H1 (cell line): ENCODE results near the gene SLC24A4.

Experiments
- ATF3 ChIP-seq: IDR thresholded peaks from 2 replicates; pipeline ENCODE4 v1.6.1; 2011; ENCODE audit warnings: low read depth, mild to moderate bottlenecking, low read length; ENCODE audit not compliant: insufficient read depth
- BRCA1 ChIP-seq: IDR thresholded peaks from 2 replicates; pipeline ENCODE4 v1.6.1; 2012; ENCODE audit warnings: low read depth, low read length, improper control_type of control experiment
- CTCF ChIP-seq, 3 experiments: IDR thresholded peaks; 1 replicate in 2 of 3; 2 replicates in 1 of 3; pipeline versions ENCODE4 v1.5.1 to v1.6.1; 2011; ENCODE audit warnings: low read length in 3 of 3, mild to moderate bottlenecking in 3 of 3, inconsistent platforms in 2 of 3, low read depth in 1 of 3, moderate library complexity in 1 of 3; ENCODE audit not compliant: insufficient read depth in 1 of 3; ENCODE audit errors: control extremely low read depth in 1 of 3
- EP300 ChIP-seq, 2 experiments: IDR thresholded peaks; 1 replicate in 1 of 2; 2 replicates in 1 of 2; pipeline ENCODE4 v1.6.1; 2011 to 2012; ENCODE audit warnings: low read depth in 2 of 2, low read length in 2 of 2, mild to moderate bottlenecking in 2 of 2, borderline replicate concordance in 1 of 2, inconsistent platforms in 1 of 2, moderate library complexity in 1 of 2
- EZH2 ChIP-seq: fragments of 200-600 bp; sonication (generic); IDR thresholded peaks from 2 replicates; pipeline ENCODE4 v1.7.1; 2012; ENCODE audit warnings: low read depth, mild to moderate bottlenecking, moderate library complexity, low read length, inconsistent platforms; ENCODE audit not compliant: severe bottlenecking
- JUND ChIP-seq: IDR thresholded peaks from 2 replicates; pipeline ENCODE4 v1.6.1; 2011; ENCODE audit warnings: mild to moderate bottlenecking, improper control_type of control experiment, low read length
- POLR2A ChIP-seq, 2 experiments: IDR thresholded peaks; 1 replicate in 1 of 2; 2 replicates in 1 of 2; pipeline ENCODE4 v1.6.1; 2011; ENCODE audit warnings: low read depth in 2 of 2, low read length in 2 of 2, mild to moderate bottlenecking in 2 of 2; ENCODE audit errors: control extremely low read depth in 1 of 2
- SRF ChIP-seq: IDR thresholded peaks from 2 replicates; pipeline ENCODE4 v1.6.1; 2011; ENCODE audit warnings: mild to moderate bottlenecking, low read depth, low read length, moderate library complexity
- USF2 ChIP-seq: IDR thresholded peaks from 2 replicates; pipeline ENCODE4 v1.6.1; 2011; ENCODE audit warnings: low read length, improper control_type of control experiment
- YY1 ChIP-seq: IDR thresholded peaks from 2 replicates; pipeline ENCODE4 v1.6.1; 2011; ENCODE audit warnings: low read depth, mild to moderate bottlenecking, low read length

GRCh38 chr14:92506231-92506630 lies 183.3 kb downstream of the SLC24A4 start:
- TF ChIP-seq SRF (no peak), JUND (no peak), BRCA1 (no peak), POLR2A (IDR thresholded peaks at IDR 0.05; ENCODE audit: control extremely low read depth in 1 of 2, low read depth in 2 of 2, low read length in 2 of 2) (no peak), YY1 (no peak), CTCF (IDR thresholded peaks at IDR 0.05; ENCODE audit: control extremely low read depth in 1 of 3, insufficient read depth in 1 of 3, low read depth in 1 of 3, low read length in 3 of 3) (no peak), EP300 (IDR thresholded peaks at IDR 0.05; ENCODE audit: borderline replicate concordance in 1 of 2, low read depth in 2 of 2, low read length in 2 of 2) (no peak), USF2 (no peak), EZH2 (no peak), ATF3 (no peak)
